ENCODE data around the gene NPHS1.

DNA sequence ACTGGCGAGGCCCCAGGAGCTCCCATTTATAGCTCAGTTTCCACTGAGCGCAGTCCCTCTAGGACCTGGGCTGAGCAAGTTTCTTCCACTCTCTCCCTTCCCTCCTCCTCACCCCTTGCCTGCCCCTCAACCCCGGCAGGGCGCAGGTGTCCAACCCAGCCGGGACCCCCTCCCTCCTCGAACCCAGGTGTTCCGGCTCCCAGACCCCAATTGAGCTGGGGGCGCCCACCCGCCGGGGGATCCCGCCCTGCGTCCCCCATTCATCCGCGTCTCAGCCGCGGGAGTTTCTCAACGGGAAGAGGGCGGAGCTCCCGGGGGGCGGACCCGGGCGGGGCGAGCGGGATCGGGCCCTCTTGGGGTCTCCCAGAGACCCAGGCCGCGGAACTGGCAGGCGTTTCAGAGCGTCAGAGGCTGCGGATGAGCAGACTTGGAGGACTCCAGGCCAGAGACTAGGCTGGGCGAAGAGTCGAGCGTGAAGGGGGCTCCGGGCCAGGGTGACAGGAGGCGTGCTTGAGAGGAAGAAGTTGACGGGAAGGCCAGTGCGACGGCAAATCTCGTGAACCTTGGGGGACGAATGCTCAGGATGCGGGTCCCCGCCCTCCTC, 4.3 kb upstream of the NPHS1 start, which contains the start of gene KIRREL2:
- TF ChIP-seq POLR2AphosphoS5 (IDR thresholded peaks at IDR 0.05; ENCODE audit: borderline replicate concordance, low read depth, low read length) (no peak), EZH2 (IDR thresholded peaks at IDR 0.05) (no peak)

Measured in SK-N-MC (cell line).